ENCODE results near the gene NTN1. TPM values are rescaled to one million over a fixed set of nuclear protein-coding genes. Genes with fewer than 3 reads are reported as not detected.

NTN1 gene
- total and polyA plus RNA-seq, 7 donors, result 0.38 to 2.1 (median 0.85) TPM

DNA sequence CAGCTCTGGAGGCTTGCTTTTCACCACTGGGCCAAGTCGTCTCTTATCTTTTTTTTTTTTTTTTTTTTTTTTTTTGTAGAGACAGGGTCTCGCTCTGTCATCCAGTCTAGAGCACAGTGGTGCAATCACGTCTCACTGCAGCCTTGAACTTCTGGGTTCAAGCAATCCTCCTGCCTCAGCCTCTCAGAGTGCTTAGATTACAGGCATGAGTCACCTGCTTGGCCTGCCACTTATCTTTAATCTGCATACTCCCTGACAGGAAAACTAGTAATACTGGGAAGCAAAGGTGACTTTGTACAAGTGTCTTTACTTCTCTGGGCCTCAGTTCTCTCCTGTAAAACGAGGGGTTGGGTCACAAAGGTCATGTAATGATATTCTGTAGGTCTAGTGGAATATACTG is 15.0 kb downstream of the NTN1 start:
- Histone ChIP-seq H3K27me3 (ENCODE audit: insufficient read depth in 3 of 3, low read length in 2 of 3) (no peaks in the 10 kb centered on the region), H3K36me3 (ENCODE audit: insufficient read depth in 1 of 2, low read depth in 1 of 2) (no peaks in the 10 kb centered on the region), H3K4me3 (no peak overlapping the region), H3K27ac (no peak overlapping the region), H3K4me1 (no peaks in the 10 kb centered on the region), H3K9me3 (peaks cover 14% of the 10 kb centered on the region)
- WGBS, 3 donors, result 83 to 86% (median 83%) methylated on average over 4 of the region's 4 CpGs
- DNase-seq (no peak), ATAC-seq (no peak)
- TF ChIP-seq, protein P1, sequence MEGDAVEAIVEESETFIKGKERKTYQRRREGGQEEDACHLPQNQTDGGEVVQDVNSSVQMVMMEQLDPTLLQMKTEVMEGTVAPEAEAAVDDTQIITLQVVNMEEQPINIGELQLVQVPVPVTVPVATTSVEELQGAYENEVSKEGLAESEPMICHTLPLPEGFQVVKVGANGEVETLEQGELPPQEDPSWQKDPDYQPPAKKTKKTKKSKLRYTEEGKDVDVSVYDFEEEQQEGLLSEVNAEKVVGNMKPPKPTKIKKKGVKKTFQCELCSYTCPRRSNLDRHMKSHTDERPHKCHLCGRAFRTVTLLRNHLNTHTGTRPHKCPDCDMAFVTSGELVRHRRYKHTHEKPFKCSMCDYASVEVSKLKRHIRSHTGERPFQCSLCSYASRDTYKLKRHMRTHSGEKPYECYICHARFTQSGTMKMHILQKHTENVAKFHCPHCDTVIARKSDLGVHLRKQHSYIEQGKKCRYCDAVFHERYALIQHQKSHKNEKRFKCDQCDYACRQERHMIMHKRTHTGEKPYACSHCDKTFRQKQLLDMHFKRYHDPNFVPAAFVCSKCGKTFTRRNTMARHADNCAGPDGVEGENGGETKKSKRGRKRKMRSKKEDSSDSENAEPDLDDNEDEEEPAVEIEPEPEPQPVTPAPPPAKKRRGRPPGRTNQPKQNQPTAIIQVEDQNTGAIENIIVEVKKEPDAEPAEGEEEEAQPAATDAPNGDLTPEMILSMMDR (IDR thresholded peaks at IDR 0.05), result no peak
- intact Hi-C loops (cut with DNase I), result no loop called here

DNA sequence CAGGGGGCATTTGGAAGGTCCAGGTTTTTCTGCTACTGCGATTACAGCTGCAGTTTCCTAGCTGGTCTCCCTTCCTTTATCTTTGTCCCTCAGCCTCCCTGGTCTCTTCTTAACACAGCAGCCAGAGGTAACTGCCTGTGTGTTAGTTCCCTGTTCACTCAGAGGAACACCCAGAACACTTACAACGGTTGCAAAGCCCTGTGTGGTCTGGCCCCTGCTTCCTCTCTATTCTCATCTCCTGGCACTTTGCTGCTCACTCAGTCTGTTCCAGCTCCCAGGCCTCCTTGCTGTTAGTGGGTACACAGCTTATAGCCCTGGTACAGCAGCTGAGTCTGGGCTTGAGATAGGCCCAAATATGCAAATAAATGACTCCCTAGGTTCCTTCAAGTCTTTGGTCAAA is 16.4 kb downstream of the NTN1 start:
- H3K4me1 ChIP-seq, result no peaks in the 10 kb centered on the region
- peaks cover 14% of the 10 kb centered on the region for H3K9me3 ChIP-seq
- DNase-seq (no peak), ATAC-seq (no peak)
- H3K36me3 ChIP-seq (ENCODE audit: insufficient read depth in 1 of 2, low read depth in 1 of 2), result no peaks in the 10 kb centered on the region
- TF ChIP-seq, protein P1 (IDR thresholded peaks at IDR 0.05), result no peak
- no peak overlapping the region for H3K4me3 ChIP-seq
- WGBS, 3 donors, result 67 to 73% (median 67%) methylated on average over 2 of the region's 2 CpGs
- H3K27ac ChIP-seq, result no peak overlapping the region
- no peaks in the 10 kb centered on the region for H3K27me3 ChIP-seq (ENCODE audit: insufficient read depth in 3 of 3, low read length in 2 of 3)
- intact Hi-C loops (cut with DNase I), result no loop called here

- ATAC-seq (no peak), DNase-seq (no peak)
- TF ChIP-seq, protein P1 (IDR thresholded peaks at IDR 0.05), result no peak
- Histone ChIP-seq H3K4me1 (no peaks in the 10 kb centered on the region), H3K27me3 (ENCODE audit: insufficient read depth in 3 of 3, low read length in 2 of 3) (no peaks in the 10 kb centered on the region), H3K9me3 (peaks cover 14% of the 10 kb centered on the region), H3K27ac (no peak overlapping the region), H3K4me3 (no peak overlapping the region), H3K36me3 (ENCODE audit: insufficient read depth in 1 of 2, low read depth in 1 of 2) (no peaks in the 10 kb centered on the region)
- intact Hi-C loops (cut with DNase I), result no loop called here
- 93 to 98% (median 94%) methylated on average over 1 of the region's 1 CpG for WGBS, 3 donors
Measured at GRCh38 chr17:9038380-9038779, 17.1 kb downstream of the NTN1 start.

DNA sequence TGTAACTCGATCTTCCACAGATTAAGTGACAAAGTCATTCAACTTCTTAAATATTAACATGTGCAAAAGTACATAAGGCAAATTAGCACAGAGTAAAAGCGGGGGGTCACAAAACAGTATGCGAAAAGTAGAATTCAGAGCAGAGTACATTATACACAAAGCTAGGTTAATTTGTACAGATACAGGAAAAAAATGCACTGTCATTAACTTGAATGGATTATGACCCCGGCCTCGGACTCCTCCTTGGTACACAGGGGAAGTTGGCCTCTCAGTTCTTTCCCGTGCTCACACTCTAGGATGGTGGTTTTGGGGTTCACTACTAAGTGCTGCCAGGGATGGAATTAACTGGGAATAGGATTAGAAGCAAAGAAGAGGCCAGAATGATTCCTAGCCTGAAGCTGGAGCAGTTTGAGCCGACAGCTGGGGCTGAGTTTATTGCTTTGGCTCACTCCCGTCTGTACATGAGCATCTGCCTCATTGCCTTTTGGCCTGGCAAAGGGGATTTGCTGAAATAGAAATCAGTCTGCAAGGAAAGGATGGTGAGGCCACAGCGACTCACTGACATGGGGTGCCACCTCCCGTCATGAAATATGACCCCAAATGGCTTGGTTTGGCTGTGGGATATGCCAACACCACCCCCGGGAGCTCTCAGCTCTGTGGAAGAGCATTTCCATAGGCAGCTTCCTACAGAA is 23.6 kb downstream of the NTN1 start:
- ATAC-seq (no peak), DNase-seq (no peak)
- TF ChIP-seq, protein P1 (IDR thresholded peaks at IDR 0.05), result no peak
- H3K27ac ChIP-seq, result no peak overlapping the region
- intact Hi-C loops (cut with DNase I), result no loop called here
- H3K4me3 ChIP-seq, result no peak overlapping the region
- peaks cover 9% of the 10 kb centered on the region for H3K9me3 ChIP-seq
- 29 to 34% (median 30%) methylated on average over 11 of the region's 11 CpGs for WGBS, 3 donors
- H3K27me3 ChIP-seq (ENCODE audit: insufficient read depth in 3 of 3, low read length in 2 of 3), result no peaks in the 10 kb centered on the region
- no peaks in the 10 kb centered on the region for H3K4me1 ChIP-seq
- no peaks in the 10 kb centered on the region for H3K36me3 ChIP-seq (ENCODE audit: insufficient read depth in 1 of 2, low read depth in 1 of 2)
